Fibroblast of lung (primary cell): ENCODE data around the gene LUZP4.

Experiments used
- CTCF ChIP-seq, 2 donors: IDR thresholded peaks in 1 of 2; conservative IDR thresholded peaks in 1 of 2; 1 replicate in 1 of 2; 2 replicates in 1 of 2; pipeline ENCODE4 v1.5.1; 2011 to 2012; ENCODE audit warnings: low read length in 2 of 2, control low read depth in 1 of 2, inconsistent platforms in 1 of 2, low read depth in 1 of 2, mild to moderate bottlenecking in 1 of 2
- EZH2 ChIP-seq: IDR thresholded peaks from 2 replicates; pipeline ENCODE4 v1.5.1; 2012; ENCODE audit warnings: low read length, control low read depth, mild to moderate bottlenecking; ENCODE audit errors: missing control alignments

GRCh38 chrX:115333446-115333845 lies 43.9 kb downstream of the LUZP4 start:
- TF ChIP-seq CTCF (conservative IDR thresholded peaks at IDR 0.05 in 1 of 2, IDR thresholded peaks at IDR 0.05 in 1 of 2; ENCODE audit: low read depth in 1 of 2, low read length in 2 of 2) (no peak), EZH2 (no peak)
